WTC11 (cell line): ENCODE data around the gene MEGF6. TPM values are rescaled to one million over a fixed set of nuclear protein-coding genes. Genes with fewer than 3 reads are reported as not detected.

Experiments used
- ATAC-seq: fragments of 200-7000 bp; cut with Tn5 transposase; 2 replicates; pipeline ENCODE4 v1.10.0; 2021; ENCODE audit warnings: mild to moderate bottlenecking, moderate library complexity
- CTCF ChIA-PET: fragments of 300-600 bp; sonication (Branson Sonifier 250); formaldehyde crosslinking; loops from one replicate; lab custom pipeline; 2021; ENCODE audit warnings: antibody characterized with exemption; lab: Charles Lee
- POLR2A ChIA-PET: fragments of 350-600 bp; sonication (Branson Sonifier 250); formaldehyde crosslinking; loops from one replicate; lab custom pipeline; 2021; ENCODE audit warnings: antibody characterized with exemption; lab: Charles Lee
- DNase-seq: peaks from one replicate; pipeline ENCODE4 v3.0.0; 2021; ENCODE audit warnings: low spot score
- H3K27ac Mint-ChIP-seq: 2 replicates; pipeline ENCODE4 v1.8.0; 2021; ENCODE audit warnings: mixed read lengths
- H3K27me3 Mint-ChIP-seq: 2 replicates; pipeline ENCODE4 v1.8.0; 2021; ENCODE audit warnings: low read depth, mild to moderate bottlenecking, moderate library complexity, mixed read lengths
- H3K36me3 Mint-ChIP-seq: 2 replicates; pipeline ENCODE4 v1.8.0; 2021; ENCODE audit warnings: mixed read lengths
- H3K4me1 Mint-ChIP-seq: 2 replicates; pipeline ENCODE4 v1.8.0; 2022; ENCODE audit warnings: mixed read lengths
- H3K4me3 Mint-ChIP-seq: 2 replicates; pipeline ENCODE4 v1.8.0; 2021; ENCODE audit warnings: mild to moderate bottlenecking, moderate library complexity, mixed read lengths
- H3K9me3 Mint-ChIP-seq: 2 replicates; pipeline ENCODE4 v1.8.0; 2021; ENCODE audit warnings: mixed read lengths
- ATF1 ChIP-seq: sonication (generic); formaldehyde crosslinking; IDR thresholded peaks from 2 replicates; pipeline ENCODE4 v1.8.1; 2023; ENCODE audit warnings: mild to moderate bottlenecking, moderate library complexity, missing genetic modification reagents
- CREB1 ChIP-seq: sonication (generic); formaldehyde crosslinking; IDR thresholded peaks from 2 replicates; pipeline ENCODE4 v1.8.0; 2023; ENCODE audit warnings: mild to moderate bottlenecking, missing genetic modification reagents
- FOXJ3 ChIP-seq: sonication (generic); formaldehyde crosslinking; IDR thresholded peaks from 2 replicates; pipeline ENCODE4 v1.9.0; 2021; ENCODE audit warnings: missing genetic modification reagents, mild to moderate bottlenecking, borderline replicate concordance
- FOXP1 ChIP-seq: sonication (generic); formaldehyde crosslinking; IDR thresholded peaks from 2 replicates; pipeline ENCODE4 v1.8.0; 2022; ENCODE audit warnings: missing genetic modification reagents, mild to moderate bottlenecking, moderate library complexity, borderline replicate concordance
- GABPB1 ChIP-seq: sonication (generic); formaldehyde crosslinking; IDR thresholded peaks from 2 replicates; pipeline ENCODE4 v1.8.1; 2023; ENCODE audit warnings: mild to moderate bottlenecking, missing genetic modification reagents
- JUN ChIP-seq: sonication (generic); formaldehyde crosslinking; IDR thresholded peaks from 2 replicates; pipeline ENCODE4 v1.8.0; 2023; ENCODE audit warnings: mild to moderate bottlenecking, missing genetic modification reagents
- MXD4 ChIP-seq: fragments of 250-450 bp; sonication (Bioruptor Pico); IDR thresholded peaks from 2 replicates; pipeline ENCODE4 v1.8.0; 2021; ENCODE audit warnings: mild to moderate bottlenecking, moderate library complexity, borderline replicate concordance
- NFE2L1 ChIP-seq: sonication (generic); formaldehyde crosslinking; IDR thresholded peaks from 2 replicates; pipeline ENCODE4 v1.8.1; 2023; ENCODE audit warnings: missing genetic modification reagents
- NR1H2 ChIP-seq: sonication (generic); formaldehyde crosslinking; IDR thresholded peaks from 2 replicates; pipeline ENCODE4 v1.9.0; 2021; ENCODE audit warnings: mild to moderate bottlenecking, moderate library complexity, missing genetic modification reagents
- NR2C2 ChIP-seq: sonication (generic); formaldehyde crosslinking; IDR thresholded peaks from 2 replicates; pipeline ENCODE4 v1.8.0; 2022; ENCODE audit warnings: mild to moderate bottlenecking, missing genetic modification reagents
- NR3C1 ChIP-seq: sonication (generic); formaldehyde crosslinking; conservative IDR thresholded peaks from 2 replicates; pipeline ENCODE4 v1.8.1; 2023; ENCODE audit warnings: low read depth, mild to moderate bottlenecking, missing genetic modification reagents
- OVOL2 ChIP-seq: fragments of 250-450 bp; sonication (Bioruptor Pico); IDR thresholded peaks from 2 replicates; pipeline ENCODE4 v1.9.0; 2021; ENCODE audit warnings: mild to moderate bottlenecking, borderline replicate concordance
- PRDM15 ChIP-seq: sonication (generic); formaldehyde crosslinking; IDR thresholded peaks from 2 replicates; pipeline ENCODE4 v1.8.0; 2022; ENCODE audit warnings: missing genetic modification reagents
- SMAD3 ChIP-seq: sonication (generic); formaldehyde crosslinking; IDR thresholded peaks from 2 replicates; pipeline ENCODE4 v1.8.0; 2022; ENCODE audit warnings: missing genetic modification reagents, mild to moderate bottlenecking, borderline replicate concordance
- SOX15 ChIP-seq: fragments of 250-450 bp; sonication (Bioruptor Pico); IDR thresholded peaks from 2 replicates; pipeline ENCODE4 v1.9.0; 2021; ENCODE audit warnings: mild to moderate bottlenecking
- ZBTB21 ChIP-seq: sonication (generic); formaldehyde crosslinking; IDR thresholded peaks from 2 replicates; pipeline ENCODE4 v1.8.1; 2023; ENCODE audit warnings: mild to moderate bottlenecking, missing genetic modification reagents, borderline replicate concordance
- ZNF138 ChIP-seq: sonication (generic); formaldehyde crosslinking; conservative IDR thresholded peaks from 2 replicates; pipeline ENCODE4 v1.8.1; 2022; ENCODE audit warnings: mild to moderate bottlenecking, moderate library complexity, missing genetic modification reagents
- ZNF232 ChIP-seq: sonication (generic); formaldehyde crosslinking; IDR thresholded peaks from 2 replicates; pipeline ENCODE4 v1.8.0; 2022; ENCODE audit warnings: mild to moderate bottlenecking, missing genetic modification reagents
- ZNF317 ChIP-seq: sonication (generic); formaldehyde crosslinking; IDR thresholded peaks from 2 replicates; pipeline ENCODE4 v1.8.1; 2023; ENCODE audit warnings: low read depth, mild to moderate bottlenecking, moderate library complexity, missing genetic modification reagents, borderline replicate concordance
- ZNF396 ChIP-seq: fragments of 250-450 bp; sonication (Bioruptor Pico); IDR thresholded peaks from 2 replicates; pipeline ENCODE4 v1.8.0; 2021; ENCODE audit warnings: mild to moderate bottlenecking, moderate library complexity, borderline replicate concordance
- ZNF423 ChIP-seq: fragments of 250-450 bp; sonication (Bioruptor Pico); IDR thresholded peaks from 2 replicates; pipeline ENCODE4 v2.1.2; 2022; ENCODE audit warnings: mild to moderate bottlenecking, moderate library complexity
- total RNA-seq: library from RNA; stranded (reverse); gene quantifications from 3 replicates; pipeline ENCODE4 v1.2.3, GENCODE V29; 2021
- TF ChIP-seq, protein P1 (sequence below): sonication (generic); formaldehyde crosslinking; IDR thresholded peaks from 2 replicates; pipeline ENCODE4 v1.8.1; 2023; ENCODE audit warnings: mild to moderate bottlenecking, missing genetic modification reagents, moderate library complexity
- TF ChIP-seq, protein P2 (sequence below): sonication (generic); formaldehyde crosslinking; IDR thresholded peaks from 2 replicates; pipeline ENCODE4 v1.8.0; 2023; ENCODE audit warnings: mild to moderate bottlenecking, missing genetic modification reagents

The MEGF6 gene
- total RNA-seq, 1 experiment from 2014 or later = 24.9 TPM

DNA sequence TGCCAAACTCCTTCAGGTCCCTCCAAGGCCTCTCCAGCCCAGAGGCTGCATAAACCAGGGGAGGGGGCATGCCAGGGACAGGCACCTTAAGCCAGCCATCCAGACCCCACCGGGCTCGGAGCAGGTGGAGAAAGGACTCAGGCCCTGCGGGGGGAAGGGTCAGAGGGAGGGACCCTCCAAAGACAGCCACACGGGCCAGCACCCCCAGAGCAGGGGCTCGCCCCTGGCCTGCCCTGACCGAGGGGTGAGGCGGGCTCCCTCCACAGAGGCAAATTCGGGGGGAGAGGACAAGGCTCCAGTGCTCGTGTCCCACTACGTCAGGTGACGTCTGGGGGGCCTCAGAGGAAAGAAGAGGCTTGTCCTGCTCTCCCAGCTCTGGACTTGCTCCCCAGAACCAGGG is 8.2 kb downstream of the MEGF6 start:
- TF ChIP-seq ZNF232 (CRISPR knock-in tag) = no peak
- no peak for TF ChIP-seq SOX15 (CRISPR knock-in tag)
- no peak for TF ChIP-seq GABPB1 (CRISPR knock-in tag)
- TF ChIP-seq FOXP1 (CRISPR knock-in tag) = no peak
- TF ChIP-seq NFE2L1 = no peak
- TF ChIP-seq OVOL2 (CRISPR knock-in tag) = no peak
- no peak for TF ChIP-seq ZNF138 (CRISPR knock-in tag)
- no peak for TF ChIP-seq ZNF396 (CRISPR knock-in tag)
- TF ChIP-seq CREB1 = no peak
- no peak for TF ChIP-seq ZBTB21 (CRISPR knock-in tag)
- TF ChIP-seq, protein P1, sequence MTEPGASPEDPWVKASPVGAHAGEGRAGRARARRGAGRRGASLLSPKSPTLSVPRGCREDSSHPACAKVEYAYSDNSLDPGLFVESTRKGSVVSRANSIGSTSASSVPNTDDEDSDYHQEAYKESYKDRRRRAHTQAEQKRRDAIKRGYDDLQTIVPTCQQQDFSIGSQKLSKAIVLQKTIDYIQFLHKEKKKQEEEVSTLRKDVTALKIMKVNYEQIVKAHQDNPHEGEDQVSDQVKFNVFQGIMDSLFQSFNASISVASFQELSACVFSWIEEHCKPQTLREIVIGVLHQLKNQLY (CRISPR knock-in tag) = no peak
- TF ChIP-seq, protein P2, sequence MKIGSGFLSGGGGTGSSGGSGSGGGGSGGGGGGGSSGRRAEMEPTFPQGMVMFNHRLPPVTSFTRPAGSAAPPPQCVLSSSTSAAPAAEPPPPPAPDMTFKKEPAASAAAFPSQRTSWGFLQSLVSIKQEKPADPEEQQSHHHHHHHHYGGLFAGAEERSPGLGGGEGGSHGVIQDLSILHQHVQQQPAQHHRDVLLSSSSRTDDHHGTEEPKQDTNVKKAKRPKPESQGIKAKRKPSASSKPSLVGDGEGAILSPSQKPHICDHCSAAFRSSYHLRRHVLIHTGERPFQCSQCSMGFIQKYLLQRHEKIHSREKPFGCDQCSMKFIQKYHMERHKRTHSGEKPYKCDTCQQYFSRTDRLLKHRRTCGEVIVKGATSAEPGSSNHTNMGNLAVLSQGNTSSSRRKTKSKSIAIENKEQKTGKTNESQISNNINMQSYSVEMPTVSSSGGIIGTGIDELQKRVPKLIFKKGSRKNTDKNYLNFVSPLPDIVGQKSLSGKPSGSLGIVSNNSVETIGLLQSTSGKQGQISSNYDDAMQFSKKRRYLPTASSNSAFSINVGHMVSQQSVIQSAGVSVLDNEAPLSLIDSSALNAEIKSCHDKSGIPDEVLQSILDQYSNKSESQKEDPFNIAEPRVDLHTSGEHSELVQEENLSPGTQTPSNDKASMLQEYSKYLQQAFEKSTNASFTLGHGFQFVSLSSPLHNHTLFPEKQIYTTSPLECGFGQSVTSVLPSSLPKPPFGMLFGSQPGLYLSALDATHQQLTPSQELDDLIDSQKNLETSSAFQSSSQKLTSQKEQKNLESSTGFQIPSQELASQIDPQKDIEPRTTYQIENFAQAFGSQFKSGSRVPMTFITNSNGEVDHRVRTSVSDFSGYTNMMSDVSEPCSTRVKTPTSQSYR (CRISPR knock-in tag) = no peak
- TF ChIP-seq ZNF317 (CRISPR knock-in tag) = no peak
- no peak for TF ChIP-seq MXD4
- TF ChIP-seq NR1H2 (CRISPR knock-in tag) = no peak
- no peak for TF ChIP-seq NR2C2
- no peak for TF ChIP-seq FOXJ3 (CRISPR knock-in tag)
- no peak for TF ChIP-seq JUN (CRISPR knock-in tag)
- no peak for TF ChIP-seq ATF1
- no peak for TF ChIP-seq ZNF423 (CRISPR knock-in tag)
- H3K4me3 Mint-ChIP-seq = no peak overlapping the region
- POLR2A ChIA-PET = no interaction called here
- H3K9me3 Mint-ChIP-seq = no peaks in the 10 kb centered on the region
- CTCF ChIA-PET = interaction anchor here (1.0 to 3.7 kb wide), 3 partner anchors 12 to 121 kb away, joined by 3 to 16 read pairs (median 4); no protein-coding TSS in a partner anchor
- no peaks in the 10 kb centered on the region for H3K27me3 Mint-ChIP-seq
- H3K36me3 Mint-ChIP-seq = no peaks in the 10 kb centered on the region
- H3K27ac Mint-ChIP-seq = no peak overlapping the region
- ATAC-seq (no peak), DNase-seq (no peak)
- peaks cover 6% of the 10 kb centered on the region for H3K4me1 Mint-ChIP-seq

- ChIA-PET POLR2A (no interaction called here), CTCF (interaction anchor here (0.6 to 3.7 kb wide), 5 partner anchors 9 to 122 kb away, joined by 3 to 16 read pairs (median 4); no protein-coding TSS in a partner anchor)
- DNase-seq (no peak), ATAC-seq (no peak)
- H3K27ac Mint-ChIP-seq = no peak overlapping the region
- no peak overlapping the region for H3K4me3 Mint-ChIP-seq
- H3K4me1 Mint-ChIP-seq = peaks cover 13% of the 10 kb centered on the region
- H3K36me3 Mint-ChIP-seq = no peaks in the 10 kb centered on the region
- H3K9me3 Mint-ChIP-seq = no peaks in the 10 kb centered on the region
- TF ChIP-seq NR3C1 (no peak), PRDM15 (no peak), SMAD3 (CRISPR knock-in tag) (no peak), FOXJ3 (CRISPR knock-in tag) (no peak)
- H3K27me3 Mint-ChIP-seq = no peaks in the 10 kb centered on the region
Observed at GRCh38 chr1:3602375-3602774, 8.9 kb downstream of the MEGF6 start.
